Pons (tissue), 1 donor: ENCODE results near the gene CASK.

ENCODE experiments used
- DNase-seq: peaks from one replicate; pipeline ENCODE4 v3.0.0-alpha.2; 2016; ENCODE audit warnings: low spot score

The CASK gene

DNA sequence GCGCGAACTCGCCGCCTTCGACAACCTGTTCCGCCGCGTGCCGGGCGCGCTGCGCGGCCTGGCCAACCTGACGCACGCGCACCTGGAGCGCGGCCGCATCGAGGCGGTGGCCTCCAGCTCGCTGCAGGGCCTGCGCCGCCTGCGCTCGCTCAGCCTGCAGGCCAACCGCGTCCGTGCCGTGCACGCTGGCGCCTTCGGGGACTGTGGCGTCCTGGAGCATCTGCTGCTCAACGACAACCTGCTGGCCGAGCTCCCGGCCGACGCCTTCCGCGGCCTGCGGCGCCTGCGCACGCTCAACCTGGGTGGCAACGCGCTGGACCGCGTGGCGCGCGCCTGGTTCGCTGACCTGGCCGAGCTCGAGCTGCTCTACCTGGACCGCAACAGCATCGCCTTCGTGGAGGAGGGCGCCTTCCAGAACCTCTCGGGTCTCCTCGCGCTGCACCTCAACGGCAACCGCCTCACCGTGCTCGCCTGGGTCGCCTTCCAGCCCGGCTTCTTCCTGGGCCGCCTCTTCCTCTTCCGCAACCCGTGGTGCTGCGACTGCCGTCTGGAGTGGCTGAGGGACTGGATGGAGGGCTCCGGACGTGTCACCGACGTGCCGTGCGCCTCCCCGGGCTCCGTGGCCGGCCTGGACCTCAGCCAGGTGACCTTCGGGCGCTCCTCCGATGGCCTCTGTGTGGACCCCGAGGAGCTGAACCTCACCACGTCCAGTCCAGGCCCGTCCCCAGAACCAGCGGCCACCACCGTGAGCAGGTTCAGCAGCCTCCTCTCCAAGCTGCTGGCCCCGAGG is 449.2 kb downstream of the CASK start:
- no peak for DNase-seq

DNA sequence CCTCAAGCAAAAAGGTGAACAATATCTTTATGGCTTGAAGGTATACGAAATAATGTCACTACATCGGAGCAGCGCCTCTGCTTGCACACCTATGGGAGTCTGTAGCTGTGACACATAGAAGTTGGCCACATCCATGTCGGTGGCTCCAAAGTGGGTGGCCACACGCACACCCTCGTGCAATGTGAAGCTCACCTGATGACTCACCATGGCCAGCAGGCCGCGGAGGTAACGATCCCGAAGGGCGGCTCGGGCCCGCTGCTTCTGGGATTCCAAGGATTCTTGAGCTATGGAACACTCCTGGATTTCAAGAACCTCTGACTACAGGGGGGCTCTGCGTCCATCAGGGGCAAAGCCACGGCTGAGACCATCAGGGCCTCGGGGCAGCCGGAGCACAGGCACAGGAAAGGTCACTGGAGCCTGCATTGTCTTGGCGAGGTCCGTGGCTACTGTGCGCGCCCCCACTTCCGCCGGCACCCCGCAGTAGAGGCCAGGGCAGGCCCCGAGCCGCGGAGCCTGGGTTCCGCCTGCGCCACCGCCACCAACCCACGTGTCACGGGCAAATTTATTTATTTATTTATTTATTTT is 451.0 kb downstream of the CASK start:
- DNase-seq: no peak

DNA sequence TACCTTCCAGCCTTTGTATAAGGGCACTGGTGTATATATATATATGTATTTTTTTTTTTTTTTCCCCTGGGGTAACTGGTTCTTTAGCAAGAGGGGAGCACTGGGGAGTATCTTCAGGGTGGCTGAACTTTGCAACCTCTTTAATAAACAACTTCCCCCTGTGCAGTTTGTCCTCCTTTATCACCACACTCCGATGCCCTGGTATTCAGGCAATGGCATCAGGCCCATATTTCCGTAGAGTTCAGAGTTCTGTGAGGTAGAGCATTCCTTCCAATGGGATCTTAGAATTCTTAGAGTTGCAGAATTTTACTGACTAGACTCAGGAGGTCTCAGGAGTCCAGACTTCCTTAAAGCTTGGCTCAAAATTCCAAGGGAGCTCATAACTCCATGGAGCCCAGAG is 451.6 kb downstream of the CASK start:
- no peak for DNase-seq

DNA sequence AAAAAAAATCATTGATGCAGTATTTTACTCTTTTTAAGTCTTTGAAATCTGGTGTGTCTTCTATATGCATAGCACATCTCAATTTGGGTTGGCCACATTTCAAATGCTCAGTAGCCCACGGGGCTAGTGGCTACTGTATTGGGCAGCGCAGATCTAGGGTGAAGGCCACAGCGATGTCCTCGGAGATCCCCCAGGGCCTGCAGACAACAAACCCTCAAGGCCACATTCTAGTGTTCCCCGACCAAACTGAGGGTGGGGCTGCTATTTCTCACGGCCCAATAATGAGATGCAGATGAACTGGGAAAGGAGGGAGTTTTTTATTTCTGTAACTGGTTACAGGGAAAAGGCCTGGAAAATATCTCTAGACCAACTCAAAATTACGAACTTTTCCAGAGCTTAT is 452.6 kb downstream of the CASK start:
- DNase-seq: no peak

DNA sequence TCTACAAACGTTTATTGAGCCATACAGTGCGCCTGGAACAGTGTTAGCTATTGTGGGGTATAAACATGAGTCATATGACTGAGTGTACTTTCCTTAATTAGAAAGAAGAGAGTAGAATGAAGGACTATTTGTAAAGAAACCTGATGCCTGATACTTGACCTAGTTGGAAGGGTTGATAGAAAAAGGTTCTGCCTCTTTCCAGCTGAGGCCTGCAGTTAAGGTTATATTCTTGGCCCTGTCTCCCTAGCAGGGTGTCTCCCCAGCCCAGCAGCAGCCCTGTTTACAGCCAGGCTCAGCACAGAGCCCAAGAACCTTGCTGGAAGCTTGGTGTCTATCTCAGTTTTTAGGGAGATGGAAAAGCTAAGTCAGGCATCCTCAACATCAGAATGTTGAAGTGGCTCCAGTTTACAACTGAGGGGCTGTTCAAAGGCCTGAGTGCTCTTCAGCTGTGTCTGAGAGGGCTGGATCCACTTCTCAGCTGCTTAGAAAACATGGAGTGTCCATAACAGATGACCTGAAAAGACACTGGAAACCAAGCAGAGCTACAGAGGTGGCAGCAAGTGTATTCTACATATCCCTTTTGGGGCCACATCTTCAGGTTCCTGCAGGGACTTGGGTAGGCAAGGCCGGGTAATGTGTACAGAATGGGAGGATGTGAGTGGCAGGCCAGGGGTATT is 454.6 kb downstream of the CASK start:
- no peak for DNase-seq
